Upper lobe of left lung (tissue), 4 donors: ENCODE data around the gene PTGFRN.

ENCODE experiments used
- CTCF ChIP-seq, 6 experiments: fragments of 450-650 bp in 4 of 6; fragments of 200-600 bp in 2 of 6; sonication (generic) in 2 of 6; IDR thresholded peaks; one replicate each; pipeline ENCODE4 v1.5.1; 2016 to 2019; ENCODE audit warnings: antibody characterized with exemption in 6 of 6
- POLR2A ChIP-seq, 4 donors: fragments of 450-650 bp; IDR thresholded peaks; one replicate each; pipeline ENCODE4 v1.5.1; 2016 to 2017; ENCODE audit warnings: antibody characterized with exemption in 4 of 4, mild to moderate bottlenecking in 2 of 4
- POLR2AphosphoS5 ChIP-seq, 2 donors: sonication (generic); formaldehyde crosslinking; IDR thresholded peaks; one replicate each; pipeline ENCODE4 v1.5.1; 2017; ENCODE audit warnings: antibody characterized with exemption in 2 of 2

- TF ChIP-seq POLR2AphosphoS5 (IDR thresholded peaks at IDR 0.05) (no peak), CTCF (IDR thresholded peaks at IDR 0.05) (no peak), POLR2A (IDR thresholded peaks at IDR 0.05) (no peak)
These were observed 77.5 kb downstream of the PTGFRN start for GRCh38 chr1:116987256-116987555.
